H9 (cell line): ENCODE data around the gene CES1. TPM values are rescaled to one million over a fixed set of nuclear protein-coding genes. Genes with fewer than 3 reads are reported as not detected.

Experiments
- DNase-seq: peaks from one replicate; pipeline ENCODE4 v3.0.0-alpha.2; 2017
- H2AFZ ChIP-seq: one replicate; pipeline ENCODE4 v1.6.1; 2013; ENCODE audit warnings: mild to moderate bottlenecking, low read length, control low read depth, moderate library complexity
- H2AK5ac ChIP-seq: 2 replicates; pipeline ENCODE4 v1.6.1; 2013; ENCODE audit warnings: low read length, control low read depth, mixed read lengths; ENCODE audit not compliant: insufficient read length
- H2BK120ac ChIP-seq: one replicate; pipeline ENCODE4 v1.6.1; 2013; ENCODE audit warnings: low read depth, mild to moderate bottlenecking, low read length, control low read depth, inconsistent platforms; ENCODE audit not compliant: poor library complexity, severe bottlenecking
- H2BK12ac ChIP-seq: 2 replicates; pipeline ENCODE4 v1.6.1; 2013; ENCODE audit warnings: low read length, control low read depth, mixed read lengths, low read depth; ENCODE audit not compliant: insufficient read length
- H2BK15ac ChIP-seq: 2 replicates; pipeline ENCODE4 v1.6.1; 2013; ENCODE audit warnings: low read depth, low read length, control low read depth
- H2BK20ac ChIP-seq: one replicate; pipeline ENCODE4 v1.6.1; 2013; ENCODE audit warnings: low read depth, mild to moderate bottlenecking, low read length, control low read depth, inconsistent platforms; ENCODE audit not compliant: poor library complexity, severe bottlenecking
- H2BK5ac ChIP-seq: 2 replicates; pipeline ENCODE4 v1.6.1; 2013; ENCODE audit warnings: low read length, control low read depth, mixed read lengths; ENCODE audit not compliant: insufficient read length
- H3K14ac ChIP-seq: 2 replicates; pipeline ENCODE4 v1.6.1; 2013; ENCODE audit warnings: low read length, control low read depth; ENCODE audit not compliant: insufficient read depth
- H3K18ac ChIP-seq: 2 replicates; pipeline ENCODE4 v1.6.1; 2013; ENCODE audit warnings: low read depth, mild to moderate bottlenecking, mixed read lengths, low read length, control low read depth; ENCODE audit not compliant: insufficient read length
- H3K23ac ChIP-seq: 2 replicates; pipeline ENCODE4 v1.6.1; 2013; ENCODE audit warnings: low read length, control low read depth, mixed read lengths, low read depth; ENCODE audit not compliant: insufficient read length
- H3K23me2 ChIP-seq: 2 replicates; pipeline ENCODE4 v1.6.1; 2013; ENCODE audit warnings: low read depth, mild to moderate bottlenecking, mixed read lengths, low read length, control low read depth; ENCODE audit not compliant: insufficient read length, poor library complexity, severe bottlenecking
- H3K27ac ChIP-seq: 2 replicates; pipeline ENCODE4 v1.5.1; 2013; ENCODE audit warnings: low read length, control low read depth, mixed read lengths, low read depth; ENCODE audit not compliant: insufficient read length
- H3K27me3 ChIP-seq: 2 replicates; pipeline ENCODE4 v1.6.1; 2013; ENCODE audit warnings: low read length, control low read depth, inconsistent platforms; ENCODE audit not compliant: insufficient read depth
- H3K4ac ChIP-seq: 2 replicates; pipeline ENCODE4 v1.6.1; 2013; ENCODE audit warnings: low read depth, mild to moderate bottlenecking, control low read depth, inconsistent platforms, low read length, moderate library complexity
- H3K4me1 ChIP-seq: 2 replicates; pipeline ENCODE4 v1.6.1; 2013; ENCODE audit warnings: low read length, control low read depth, inconsistent platforms; ENCODE audit not compliant: insufficient read depth
- H3K4me2 ChIP-seq: 2 replicates; pipeline ENCODE4 v1.6.1; 2013; ENCODE audit warnings: low read length, control low read depth, mixed read lengths; ENCODE audit not compliant: insufficient read length, insufficient read depth
- H3K56ac ChIP-seq: 2 replicates; pipeline ENCODE4 v1.6.1; 2013; ENCODE audit warnings: low read depth, mild to moderate bottlenecking, mixed read lengths, low read length, control low read depth; ENCODE audit not compliant: insufficient read length
- H3K79me1 ChIP-seq: 2 replicates; pipeline ENCODE4 v1.6.1; 2013; ENCODE audit warnings: low read depth, mild to moderate bottlenecking, moderate library complexity, low read length, control low read depth, inconsistent platforms; ENCODE audit not compliant: insufficient read depth, poor library complexity, severe bottlenecking
- H3K79me2 ChIP-seq: 2 replicates; pipeline ENCODE4 v1.6.1; 2013; ENCODE audit warnings: low read length, control low read depth, inconsistent platforms; ENCODE audit not compliant: insufficient read depth
- H3K9ac ChIP-seq: 2 replicates; pipeline ENCODE4 v1.6.1; 2013; ENCODE audit warnings: low read length, control low read depth, mixed read lengths; ENCODE audit not compliant: insufficient read length; ENCODE audit errors: extremely low read depth
- H3K9me3 ChIP-seq: one replicate; pipeline ENCODE4 v1.6.1; 2013; ENCODE audit warnings: low read depth, low read length, inconsistent platforms; ENCODE audit not compliant: control insufficient read depth
- H3T11ph ChIP-seq: one replicate; pipeline ENCODE4 v1.6.1; 2013; ENCODE audit warnings: mild to moderate bottlenecking, low read length, control low read depth, inconsistent platforms
- H4K20me1 ChIP-seq: one replicate; pipeline ENCODE4 v1.6.1; 2013; ENCODE audit not compliant: control insufficient read depth, insufficient read length, insufficient read depth
- H4K5ac ChIP-seq: 2 replicates; pipeline ENCODE4 v1.6.1; 2013; ENCODE audit warnings: low read depth, mild to moderate bottlenecking, mixed read lengths, low read length, control low read depth; ENCODE audit not compliant: insufficient read length
- H4K8ac ChIP-seq: replicated peaks from 2 replicates; pipeline ENCODE4 v1.6.1; 2013; ENCODE audit warnings: low read length, control low read depth, mixed read lengths, low read depth; ENCODE audit not compliant: insufficient read length
- H4K91ac ChIP-seq: 2 replicates; pipeline ENCODE4 v1.6.1; 2013; ENCODE audit warnings: low read depth, mild to moderate bottlenecking, moderate library complexity, mixed read lengths, low read length, control low read depth; ENCODE audit not compliant: insufficient read length
- H3K27ac Mint-ChIP-seq, 3 experiments: 2 replicates in 2 of 3; 3 replicates in 1 of 3; pipeline ENCODE4 v1.8.0; 2020 to 2021; ENCODE audit warnings: mixed read lengths in 3 of 3, mild to moderate bottlenecking in 1 of 3, moderate library complexity in 1 of 3
- H3K27me3 Mint-ChIP-seq: 2 replicates; pipeline ENCODE4 v1.8.0; 2021; ENCODE audit warnings: low read depth, mild to moderate bottlenecking, moderate library complexity, mixed read lengths
- H3K36me3 Mint-ChIP-seq, 3 experiments: 2 replicates in 2 of 3; 3 replicates in 1 of 3; pipeline ENCODE4 v1.8.0; 2020 to 2021; ENCODE audit warnings: low read depth in 3 of 3, mixed read lengths in 3 of 3; ENCODE audit not compliant: insufficient read depth in 1 of 3
- H3K4me1 Mint-ChIP-seq, 2 experiments: 2 replicates each; pipeline ENCODE4 v1.8.0; 2020; ENCODE audit warnings: mixed read lengths in 2 of 2
- H3K4me3 Mint-ChIP-seq, 2 experiments: 2 replicates in 1 of 2; 3 replicates in 1 of 2; pipeline ENCODE4 v1.8.0; 2020 to 2021; ENCODE audit warnings: mild to moderate bottlenecking in 2 of 2, mixed read lengths in 2 of 2, moderate library complexity in 1 of 2
- H3K9me3 Mint-ChIP-seq, 2 experiments: 2 replicates in 1 of 2; 3 replicates in 1 of 2; pipeline ENCODE4 v1.8.0; 2020; ENCODE audit warnings: mild to moderate bottlenecking in 2 of 2, mixed read lengths in 2 of 2, moderate library complexity in 1 of 2
- WGBS: extraction: QIAGEN DNeasy Blood & Tissue Kit; methylation state at CpG from one replicate; pipeline ENCODE4 v1.1.7; 2013; ENCODE audit warnings: missing lambda C conversion rate, low lambda C conversion rate, mixed read lengths; ENCODE audit not compliant: insufficient read length; ENCODE audit errors: extremely low coverage; 5-methylcytosine and 5-hydroxymethylcytosine counted together
- total RNA-seq: library from RNA; stranded (reverse); gene quantifications from 2 replicates; pipeline ENCODE4 v1.2.1, GENCODE V29; 2021
- TF ChIP-seq, protein P1 (sequence below): fragments of 200-600 bp; sonication (generic); conservative IDR thresholded peaks from 3 replicates; pipeline ENCODE4 v1.8.0; 2021; ENCODE audit warnings: antibody characterized with exemption, mild to moderate bottlenecking

The CES1 gene
- total RNA-seq, 1 experiment from 2014 or later, result not detected

DNA sequence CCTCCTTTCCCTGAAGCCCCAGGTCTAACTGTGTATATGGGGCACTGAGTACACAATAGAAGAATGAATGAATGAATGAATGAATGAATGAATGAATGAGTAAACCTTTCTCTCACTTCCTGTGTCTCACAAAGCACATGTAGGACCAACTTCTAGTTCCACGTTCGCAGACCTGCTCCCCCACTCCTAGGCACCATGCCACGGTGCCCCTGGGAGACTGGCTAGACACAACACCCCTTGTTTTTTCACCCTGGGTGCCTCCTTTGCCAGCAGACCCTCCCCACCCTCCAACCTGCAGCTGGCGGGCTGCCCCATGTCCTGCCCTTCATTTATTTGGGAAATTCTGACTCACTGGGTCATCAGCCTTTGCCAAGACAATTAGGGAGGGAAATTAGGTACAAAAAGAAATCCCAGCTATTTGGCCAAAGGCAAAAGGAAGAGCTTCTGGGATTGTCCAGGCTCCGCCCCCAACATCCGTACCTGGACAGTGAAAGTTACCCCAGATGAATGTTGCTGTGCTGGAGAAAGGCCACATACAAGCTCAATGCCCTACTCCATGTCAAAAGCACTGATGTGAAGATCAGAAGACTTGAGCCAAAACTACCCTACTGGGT, 7.7 kb downstream of the CES1 start:
- Histone ChIP-seq H2AFZ (no peak overlapping the region), H3K27ac (no peak overlapping the region), H4K20me1 (no peaks in the 10 kb centered on the region), H2BK5ac (no peak overlapping the region), H3K23ac (no peak overlapping the region), H2AK5ac (no peak overlapping the region), H3K9me3 (no peaks in the 10 kb centered on the region), H3K23me2 (no peaks in the 10 kb centered on the region), H3K14ac (no peak overlapping the region), H3K9ac (no peak overlapping the region), H3K79me2 (no peaks in the 10 kb centered on the region), H2BK120ac (no peak overlapping the region), H3K4me1 (no peaks in the 10 kb centered on the region), H3K27me3 (no peaks in the 10 kb centered on the region), H4K8ac (no peak overlapping the region), H3K4me2 (no peak overlapping the region), H3K18ac (no peak overlapping the region), H2BK15ac (no peak overlapping the region), H2BK20ac (no peak overlapping the region), H2BK12ac (no peak overlapping the region), H4K91ac (no peak overlapping the region), H3K4ac (no peak overlapping the region), H4K5ac (no peak overlapping the region), H3T11ph (no peak overlapping the region), H3K56ac (no peak overlapping the region), H3K79me1 (no peaks in the 10 kb centered on the region)
- Mint-ChIP-seq H3K4me1 (no peaks in the 10 kb centered on the region), H3K4me3 (no peak overlapping the region), H3K9me3 (no peaks in the 10 kb centered on the region; a peak in 1 of 5 replicates), H3K27ac (peak overlapping the region in 1 of 3 experiments; percentile 89; a peak in 1 of 7 replicates), H3K27me3 (peaks cover 44% of the 10 kb centered on the region), H3K36me3 (no peaks in the 10 kb centered on the region)
- TF ChIP-seq, protein P1, sequence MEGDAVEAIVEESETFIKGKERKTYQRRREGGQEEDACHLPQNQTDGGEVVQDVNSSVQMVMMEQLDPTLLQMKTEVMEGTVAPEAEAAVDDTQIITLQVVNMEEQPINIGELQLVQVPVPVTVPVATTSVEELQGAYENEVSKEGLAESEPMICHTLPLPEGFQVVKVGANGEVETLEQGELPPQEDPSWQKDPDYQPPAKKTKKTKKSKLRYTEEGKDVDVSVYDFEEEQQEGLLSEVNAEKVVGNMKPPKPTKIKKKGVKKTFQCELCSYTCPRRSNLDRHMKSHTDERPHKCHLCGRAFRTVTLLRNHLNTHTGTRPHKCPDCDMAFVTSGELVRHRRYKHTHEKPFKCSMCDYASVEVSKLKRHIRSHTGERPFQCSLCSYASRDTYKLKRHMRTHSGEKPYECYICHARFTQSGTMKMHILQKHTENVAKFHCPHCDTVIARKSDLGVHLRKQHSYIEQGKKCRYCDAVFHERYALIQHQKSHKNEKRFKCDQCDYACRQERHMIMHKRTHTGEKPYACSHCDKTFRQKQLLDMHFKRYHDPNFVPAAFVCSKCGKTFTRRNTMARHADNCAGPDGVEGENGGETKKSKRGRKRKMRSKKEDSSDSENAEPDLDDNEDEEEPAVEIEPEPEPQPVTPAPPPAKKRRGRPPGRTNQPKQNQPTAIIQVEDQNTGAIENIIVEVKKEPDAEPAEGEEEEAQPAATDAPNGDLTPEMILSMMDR, result no peak
- DNase-seq, result no peak
- no CpG with 5 or more reads among the region's 6 CpGs for whole genome bisulfite sequencing
